HG03045 (cell line): ENCODE results near the gene FAM120A.
A peak's percentile ranks its signal among the peaks of the same experiment; 100 is the strongest.
"Not testable (repeated sequence)": the region's sequence is repeated elsewhere in the genome, so short reads cannot be mapped to it uniquely, and the experiment has no call there.

Experiments
- ATAC-seq: cut with Tn5 transposase; IDR thresholded peaks from one replicate; pipeline ENCODE4 v1.9.1; 2021; ENCODE audit warnings: mild to moderate bottlenecking, moderate library complexity; ENCODE audit not compliant: unreplicated experiment

The FAM120A gene, protein sequence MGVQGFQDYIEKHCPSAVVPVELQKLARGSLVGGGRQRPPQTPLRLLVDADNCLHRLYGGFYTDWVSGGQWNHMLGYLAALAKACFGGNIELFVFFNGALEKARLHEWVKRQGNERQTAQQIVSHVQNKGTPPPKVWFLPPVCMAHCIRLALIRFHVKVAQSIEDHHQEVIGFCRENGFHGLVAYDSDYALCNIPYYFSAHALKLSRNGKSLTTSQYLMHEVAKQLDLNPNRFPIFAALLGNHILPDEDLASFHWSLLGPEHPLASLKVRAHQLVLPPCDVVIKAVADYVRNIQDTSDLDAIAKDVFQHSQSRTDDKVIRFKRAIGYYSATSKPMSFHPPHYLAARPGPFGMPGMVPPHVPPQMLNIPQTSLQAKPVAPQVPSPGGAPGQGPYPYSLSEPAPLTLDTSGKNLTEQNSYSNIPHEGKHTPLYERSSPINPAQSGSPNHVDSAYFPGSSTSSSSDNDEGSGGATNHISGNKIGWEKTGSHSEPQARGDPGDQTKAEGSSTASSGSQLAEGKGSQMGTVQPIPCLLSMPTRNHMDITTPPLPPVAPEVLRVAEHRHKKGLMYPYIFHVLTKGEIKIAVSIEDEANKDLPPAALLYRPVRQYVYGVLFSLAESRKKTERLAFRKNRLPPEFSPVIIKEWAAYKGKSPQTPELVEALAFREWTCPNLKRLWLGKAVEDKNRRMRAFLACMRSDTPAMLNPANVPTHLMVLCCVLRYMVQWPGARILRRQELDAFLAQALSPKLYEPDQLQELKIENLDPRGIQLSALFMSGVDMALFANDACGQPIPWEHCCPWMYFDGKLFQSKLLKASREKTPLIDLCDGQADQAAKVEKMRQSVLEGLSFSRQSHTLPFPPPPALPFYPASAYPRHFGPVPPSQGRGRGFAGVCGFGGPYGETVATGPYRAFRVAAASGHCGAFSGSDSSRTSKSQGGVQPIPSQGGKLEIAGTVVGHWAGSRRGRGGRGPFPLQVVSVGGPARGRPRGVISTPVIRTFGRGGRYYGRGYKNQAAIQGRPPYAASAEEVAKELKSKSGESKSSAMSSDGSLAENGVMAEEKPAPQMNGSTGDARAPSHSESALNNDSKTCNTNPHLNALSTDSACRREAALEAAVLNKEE

DNA sequence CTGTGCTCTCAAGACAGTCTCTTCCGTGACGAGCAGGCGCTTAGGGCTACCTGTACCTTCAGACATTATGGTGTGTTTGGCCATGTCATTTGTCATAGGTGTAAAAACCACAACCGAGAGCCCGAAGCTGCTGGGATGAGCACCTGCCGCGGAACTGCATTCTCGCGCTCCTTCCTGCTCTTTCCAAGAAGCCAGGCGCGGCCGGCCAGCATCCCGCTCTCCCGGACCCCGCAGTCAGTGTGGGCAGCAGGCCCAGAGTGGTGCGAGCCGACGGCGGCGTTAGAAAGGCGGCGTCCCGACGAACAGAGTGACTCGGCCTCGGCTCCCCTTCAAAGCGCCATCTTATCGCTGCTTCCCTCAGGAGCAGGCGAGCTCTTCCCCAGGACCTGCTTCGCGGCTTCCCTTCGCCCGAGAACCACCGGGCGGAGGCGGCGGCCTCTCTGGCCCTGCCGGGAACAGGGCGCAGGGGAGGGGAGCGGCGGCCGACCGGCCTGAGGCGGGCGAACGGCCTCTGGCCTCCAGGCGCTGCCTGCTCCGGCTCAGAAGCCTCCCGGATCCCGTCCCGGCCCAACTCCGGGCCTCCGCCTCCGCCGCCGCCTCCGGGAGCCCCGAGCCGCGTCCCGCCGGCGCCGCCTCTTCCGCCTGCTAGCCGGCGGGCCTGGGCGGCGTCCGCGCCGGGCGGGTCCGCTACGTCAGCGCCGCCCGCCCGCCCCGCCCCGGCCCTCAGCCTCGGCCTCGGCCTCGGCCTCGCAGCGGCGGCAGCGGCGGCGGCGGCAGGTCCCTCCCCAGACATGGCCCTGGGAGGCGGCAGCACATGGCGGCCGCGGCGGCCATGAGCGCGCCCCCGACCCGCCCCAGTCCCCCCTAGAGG lies at the start of gene FAM120A:
Gene FAM120A (plus strand): TSS at position 741 of the 871 bp plus-strand sequence. CDS start 231 bp downstream, outside the sequence.
- peak; percentile 62 for ATAC-seq

DNA sequence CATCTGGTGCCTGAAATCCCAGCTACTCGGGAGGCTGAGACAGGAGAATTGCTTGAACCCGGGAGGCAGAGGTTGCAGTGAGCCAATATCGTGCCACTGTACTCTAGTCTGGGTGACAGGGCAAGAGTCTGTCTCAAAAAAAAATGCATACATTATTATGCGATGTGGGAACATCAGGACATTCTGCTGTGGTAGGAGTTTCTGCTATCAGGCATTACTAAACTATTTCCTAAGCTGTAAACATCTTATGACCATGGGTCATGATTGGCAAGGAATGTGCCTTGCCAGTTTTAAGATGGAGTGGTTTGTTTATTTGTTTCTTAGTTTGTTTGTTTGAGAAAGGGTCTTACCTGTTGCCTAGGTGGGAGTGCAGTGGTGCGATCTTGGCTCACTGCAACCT lies 45.1 kb upstream of the FAM120A start:
- ATAC-seq = no peak

DNA sequence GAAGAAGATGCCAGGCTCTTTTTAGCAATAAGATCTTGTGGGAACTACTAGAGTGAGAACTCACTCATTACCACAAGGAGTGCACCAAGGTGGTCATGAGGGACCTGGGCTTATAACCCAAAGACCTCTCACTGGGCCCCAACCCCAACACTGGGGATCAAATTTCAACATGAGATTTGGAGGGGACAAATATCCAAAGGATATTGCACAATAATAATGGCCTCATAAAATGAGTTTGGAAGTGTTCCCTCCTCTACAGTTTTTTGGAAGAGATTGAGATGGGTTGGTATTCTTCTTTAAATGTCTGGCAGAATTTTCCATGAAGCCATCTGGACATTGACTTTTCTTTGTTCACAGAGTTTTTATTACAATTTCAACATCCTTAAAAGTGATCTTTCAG lies 38.0 kb upstream of the FAM120A start:
- ATAC-seq = no peak

DNA sequence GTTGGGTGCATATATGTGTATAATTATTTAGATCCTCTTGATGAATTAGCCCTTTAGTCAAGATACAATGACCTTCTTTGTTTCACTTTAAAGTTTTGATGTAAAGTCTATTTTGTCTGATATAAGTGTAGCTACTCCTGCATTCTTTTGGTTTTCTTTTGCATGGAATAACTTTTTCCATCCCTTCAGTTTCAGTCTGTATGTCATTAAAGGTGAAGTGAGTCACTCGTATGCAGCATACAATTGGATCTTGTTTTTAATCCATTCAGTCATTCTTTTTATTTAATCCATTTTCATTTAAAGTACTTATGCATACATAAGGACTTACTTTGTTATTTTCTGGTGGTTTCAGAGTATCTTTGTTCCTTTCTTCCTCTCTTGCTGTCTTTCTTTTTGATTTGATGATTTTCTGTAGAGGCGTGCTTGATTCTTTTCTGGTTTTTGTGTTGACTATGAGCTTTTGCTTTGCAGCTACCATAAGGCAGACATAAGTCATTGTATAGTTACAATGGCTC lies 36.3 kb upstream of the FAM120A start:
- no peak for ATAC-seq

DNA sequence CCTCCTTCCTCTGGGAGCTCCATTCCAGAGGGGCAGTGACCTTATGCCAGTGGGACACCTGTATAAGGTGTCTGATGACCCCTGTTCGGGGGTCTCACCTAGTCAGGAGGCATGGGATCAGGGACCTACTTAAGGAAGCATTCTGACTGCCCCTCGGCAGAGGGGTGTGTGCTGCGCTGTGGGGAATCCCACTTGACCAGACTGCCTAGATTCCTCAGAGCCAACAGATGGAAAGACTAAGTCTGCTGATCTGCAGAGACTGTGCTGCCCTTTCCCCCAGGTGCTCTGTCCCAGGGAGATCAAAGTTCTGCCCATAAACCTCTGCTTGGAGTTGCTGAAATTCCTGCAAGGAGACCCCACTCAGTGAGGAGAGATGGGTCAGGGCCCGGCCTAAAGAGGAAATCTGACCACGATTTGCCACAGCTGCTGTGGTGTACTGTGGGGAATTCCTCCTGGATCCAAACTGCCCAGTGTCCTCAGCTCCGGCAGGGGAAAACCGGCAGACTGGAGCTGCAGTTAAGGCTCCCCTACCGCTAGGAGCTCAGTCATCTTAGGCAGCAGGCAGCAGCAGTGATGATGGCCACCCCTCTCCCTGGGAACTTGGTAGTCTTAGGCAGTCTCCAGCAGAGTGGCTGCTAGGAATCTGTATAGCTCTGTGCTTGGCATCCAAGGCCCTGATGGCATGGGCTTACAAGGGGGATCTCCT lies 34.8 kb upstream of the FAM120A start:
- no peak for ATAC-seq

DNA sequence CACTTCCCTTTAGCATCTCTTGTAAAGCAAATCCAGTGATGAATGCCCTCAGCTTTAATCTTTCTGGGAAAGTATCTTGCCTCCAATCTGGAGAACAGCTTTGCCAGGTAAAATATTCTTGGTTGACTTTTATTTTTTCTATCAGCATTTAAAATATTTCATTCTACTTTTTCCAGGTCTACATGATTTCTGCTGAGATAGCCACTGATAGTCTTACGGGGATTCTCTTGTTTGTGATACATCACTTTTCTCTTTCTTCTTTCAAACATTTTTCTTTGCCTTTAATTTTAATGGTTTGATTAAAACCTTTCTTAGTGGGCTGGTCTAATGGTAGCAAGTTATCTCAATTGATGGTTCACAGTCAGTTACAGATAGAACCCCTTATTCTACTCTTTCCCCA lies 33.9 kb upstream of the FAM120A start:
- ATAC-seq = no peak

DNA sequence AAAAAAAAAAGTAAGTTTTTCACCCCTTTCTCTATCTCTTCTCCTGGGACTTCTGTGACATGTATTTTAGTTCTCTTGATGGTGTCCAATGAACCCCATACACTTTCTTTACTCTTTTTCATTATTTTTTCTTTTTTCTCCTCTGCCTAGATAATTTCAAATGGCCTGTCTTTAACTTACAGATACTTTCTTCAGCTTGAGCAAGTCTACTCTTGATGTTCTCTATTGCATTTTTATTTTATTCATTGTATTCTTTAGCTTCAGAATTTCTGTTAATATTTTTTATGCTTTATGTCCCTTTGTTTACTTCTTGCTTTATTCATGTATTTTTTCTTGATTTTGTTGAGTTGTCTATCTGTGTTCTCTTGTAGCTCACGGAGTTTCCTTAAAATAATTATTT lies 32.5 kb upstream of the FAM120A start:
- ATAC-seq = no peak

DNA sequence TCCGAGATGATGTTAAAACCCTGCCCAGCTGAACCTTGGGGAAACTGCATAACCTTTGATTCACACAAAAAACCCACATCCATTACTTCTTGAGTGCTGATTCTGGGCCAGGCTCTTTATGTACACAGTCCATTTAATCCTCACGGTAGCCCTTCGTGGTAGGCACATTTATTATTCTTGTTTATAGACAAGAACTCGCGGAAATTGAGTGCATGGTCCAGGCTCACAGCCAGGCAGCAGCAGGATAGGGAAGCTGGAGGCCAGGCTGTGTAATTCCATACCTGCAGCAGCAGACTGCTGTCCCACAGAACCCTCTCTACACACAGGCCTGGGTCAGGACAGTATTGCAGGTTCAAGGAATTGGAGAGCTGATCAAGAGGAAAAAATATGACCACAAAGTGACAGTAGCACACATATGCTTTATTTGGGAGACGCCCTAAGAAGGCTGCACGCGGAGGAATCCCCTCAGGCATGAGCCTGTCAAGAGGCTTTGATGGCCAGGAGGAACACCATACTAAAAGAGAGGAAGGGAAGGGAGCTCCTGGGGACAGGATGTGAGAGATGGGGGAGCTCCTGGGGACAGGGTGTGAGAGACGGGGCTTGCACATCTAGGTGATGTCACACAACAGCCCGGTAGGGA lies 28.4 kb upstream of the FAM120A start:
- ATAC-seq = no peak

DNA sequence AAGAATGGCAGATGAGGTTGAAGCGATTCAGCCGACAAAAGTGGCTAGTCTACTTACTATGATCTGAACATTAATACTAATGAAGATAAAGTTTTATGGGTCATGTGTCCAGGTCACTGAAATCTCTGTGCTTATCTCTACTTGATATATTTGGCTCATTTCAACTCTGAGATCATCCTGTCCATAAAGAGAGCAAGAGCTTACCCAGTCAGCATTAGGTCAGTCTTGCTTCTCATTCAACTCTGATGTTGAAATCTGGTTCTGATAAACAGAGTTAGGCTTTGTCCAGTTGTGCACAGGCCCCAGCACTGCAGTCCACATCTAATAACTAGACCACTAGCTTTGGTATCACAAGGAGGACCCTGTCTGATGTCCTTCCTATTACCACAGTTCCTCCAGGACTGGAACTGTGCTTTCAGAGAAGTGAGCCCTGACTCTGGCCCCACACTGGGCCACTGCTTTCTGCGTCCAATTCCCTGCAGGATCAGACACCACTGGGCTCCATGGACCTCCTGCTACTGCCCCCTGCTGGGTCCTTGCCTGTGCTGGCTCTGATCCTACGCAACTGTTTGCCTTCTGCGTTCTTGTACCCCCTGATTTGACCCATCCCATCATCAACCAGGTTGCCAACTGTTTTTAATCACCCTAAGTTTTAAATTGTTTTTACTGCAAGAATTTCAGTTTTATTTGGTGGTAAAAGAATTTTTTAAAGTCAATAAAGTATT lies 23.7 kb upstream of the FAM120A start:
- no peak for ATAC-seq

DNA sequence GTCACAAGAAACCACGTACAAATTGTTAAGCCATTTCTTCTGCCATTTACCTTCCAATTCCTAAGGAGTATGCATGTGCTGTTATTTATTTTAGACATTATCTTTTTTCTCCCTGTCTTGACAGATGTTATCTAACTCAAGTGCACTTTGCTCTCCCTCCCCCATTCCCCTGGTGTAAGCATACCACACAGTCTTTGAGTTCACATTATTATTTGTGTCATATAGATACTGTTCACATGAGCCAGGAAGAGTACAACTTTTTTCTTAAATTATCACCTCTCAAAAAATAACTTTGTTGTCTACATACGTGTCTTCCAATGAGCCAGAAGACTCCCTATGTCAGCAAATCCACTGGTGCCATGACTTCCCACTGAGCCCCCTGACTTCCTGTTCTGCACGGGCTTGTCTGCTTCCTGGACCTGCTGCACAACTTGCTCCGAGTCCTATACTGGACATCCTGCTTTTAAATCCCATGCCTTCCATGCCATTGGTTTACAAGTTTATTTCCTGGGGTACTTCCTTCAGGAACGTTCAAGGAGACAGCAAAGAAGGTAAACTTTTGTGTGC lies 19.9 kb upstream of the FAM120A start:
- ATAC-seq = no peak

DNA sequence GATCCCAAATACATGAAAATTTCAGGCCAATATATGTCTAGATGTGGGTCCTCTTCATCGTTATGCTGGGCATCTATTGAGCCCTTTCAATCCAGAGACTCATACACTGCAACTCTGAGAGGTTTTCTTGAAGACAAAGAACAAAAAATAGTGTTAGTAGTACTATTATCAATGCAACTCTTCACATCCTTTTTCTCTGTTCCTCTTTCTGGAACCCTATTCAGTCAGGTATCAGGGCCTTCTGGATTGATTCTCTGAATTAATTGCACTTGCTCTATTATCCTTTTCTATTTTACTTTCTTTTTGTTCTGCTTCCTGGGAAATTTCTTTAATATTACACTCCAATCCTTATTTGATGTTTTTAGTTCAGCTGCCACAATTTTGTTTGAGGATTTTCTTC lies 18.5 kb upstream of the FAM120A start:
- no peak for ATAC-seq

DNA sequence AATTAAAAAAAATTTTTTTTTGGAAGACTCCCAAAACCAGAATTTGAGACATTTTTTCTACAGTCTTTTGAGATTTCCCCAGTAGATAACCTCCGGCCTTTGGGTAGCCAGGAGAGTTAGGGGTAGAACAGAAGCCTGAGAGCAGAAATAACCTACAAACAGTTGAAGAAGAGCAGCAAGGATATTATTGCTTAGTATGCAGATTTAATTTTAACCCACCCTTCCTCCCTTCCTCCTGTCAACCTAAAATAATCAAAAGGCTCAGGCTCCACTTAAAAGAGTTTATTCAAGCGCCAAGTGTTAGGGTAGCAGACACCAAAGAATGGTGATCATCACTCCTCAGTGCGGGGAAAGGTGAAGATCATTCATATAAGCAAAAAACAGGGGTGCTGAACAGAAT lies 17.4 kb upstream of the FAM120A start:
- no peak for ATAC-seq

DNA sequence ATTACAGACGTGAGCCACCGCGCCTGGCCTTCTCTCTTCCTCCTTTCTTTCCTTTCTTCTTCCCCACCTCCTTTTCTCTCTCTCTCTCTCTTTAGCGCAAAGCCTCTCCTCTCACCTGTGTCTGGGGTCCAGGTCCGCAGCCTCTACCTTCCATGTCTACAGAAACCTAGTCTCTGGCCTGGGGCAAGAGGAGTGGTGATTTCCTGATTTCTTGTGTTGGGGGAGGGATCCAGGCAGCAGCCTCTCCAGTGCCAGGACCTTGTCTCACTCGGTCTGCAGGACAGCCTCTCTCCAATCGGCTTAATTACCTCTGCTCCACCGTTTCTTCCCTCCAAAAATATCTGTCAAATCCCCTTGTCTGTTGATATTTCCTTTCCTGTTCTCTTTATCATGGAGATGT lies 16.1 kb upstream of the FAM120A start:
- no peak for ATAC-seq

DNA sequence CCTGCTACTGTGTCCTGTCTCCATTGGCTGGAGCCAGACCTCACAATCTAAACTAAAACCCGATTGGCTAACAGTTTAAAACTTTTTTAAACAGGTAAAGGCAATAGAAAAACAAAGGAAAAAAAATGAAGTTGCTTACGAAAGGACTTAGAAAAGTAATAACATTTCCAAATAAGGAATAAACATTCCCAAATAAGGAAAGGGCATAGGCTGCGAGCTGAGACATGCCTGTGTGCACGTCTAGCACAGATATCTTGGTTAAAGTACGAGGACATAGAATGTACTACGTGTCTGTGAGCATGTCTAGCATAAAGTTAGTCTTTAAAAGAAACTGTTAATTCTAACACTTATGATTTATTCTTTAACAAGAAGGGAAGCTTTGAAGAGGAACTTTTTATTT lies 15.3 kb upstream of the FAM120A start:
- no peak for ATAC-seq

DNA sequence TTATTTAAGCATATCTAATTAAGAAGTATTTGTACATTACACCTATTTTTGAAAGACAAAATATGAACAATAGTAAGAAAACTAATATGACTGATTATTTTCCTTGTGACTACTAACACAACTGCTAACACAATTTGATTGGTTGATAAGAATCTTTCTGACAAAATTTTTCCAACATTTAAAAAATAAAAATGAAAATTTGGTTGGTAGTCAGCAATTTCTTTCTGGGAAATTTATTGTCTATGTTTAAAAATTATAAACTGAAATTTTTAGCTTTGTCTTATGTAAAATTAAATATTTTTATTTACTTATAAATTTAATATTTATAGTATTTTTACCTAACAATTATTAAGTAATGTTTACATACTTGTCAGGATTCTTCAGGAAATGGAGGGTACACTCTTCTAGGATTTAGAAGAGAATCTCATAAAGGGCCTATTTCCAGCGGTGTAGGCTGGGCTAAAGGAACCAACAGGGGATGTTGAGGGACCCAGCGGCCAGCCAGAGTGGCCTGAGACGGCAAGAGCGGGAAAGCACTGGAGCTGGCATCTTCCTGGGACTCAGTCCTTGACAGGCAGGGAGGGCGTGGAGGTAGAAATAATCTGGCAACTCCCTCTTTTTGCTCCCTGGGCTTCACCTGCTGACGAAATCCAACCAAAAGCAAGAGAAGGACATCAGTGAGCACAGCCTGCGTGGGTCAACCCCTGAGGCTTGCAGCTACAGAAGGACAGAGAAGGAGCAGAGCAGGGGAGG lies 14.7 kb upstream of the FAM120A start:
- ATAC-seq = no peak

DNA sequence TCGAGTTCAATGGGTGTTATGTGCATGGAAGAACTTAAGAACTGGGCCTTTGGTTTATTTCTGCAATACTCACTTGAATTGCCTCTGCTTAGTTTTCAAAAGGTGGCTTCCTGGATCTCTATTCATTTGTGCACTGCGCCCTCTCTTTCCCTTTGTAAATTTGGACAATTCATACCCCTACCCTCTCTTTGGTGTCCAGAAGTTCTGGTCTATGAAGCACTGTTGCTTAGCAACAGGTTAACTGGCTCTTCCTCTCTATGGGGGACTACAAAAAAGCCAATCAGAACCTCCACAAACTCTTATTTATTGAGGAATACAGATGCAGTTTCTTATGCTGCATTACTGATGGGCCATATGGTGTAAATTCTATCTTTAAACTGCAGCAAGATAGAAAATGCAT lies 13.5 kb upstream of the FAM120A start:
- no peak for ATAC-seq

DNA sequence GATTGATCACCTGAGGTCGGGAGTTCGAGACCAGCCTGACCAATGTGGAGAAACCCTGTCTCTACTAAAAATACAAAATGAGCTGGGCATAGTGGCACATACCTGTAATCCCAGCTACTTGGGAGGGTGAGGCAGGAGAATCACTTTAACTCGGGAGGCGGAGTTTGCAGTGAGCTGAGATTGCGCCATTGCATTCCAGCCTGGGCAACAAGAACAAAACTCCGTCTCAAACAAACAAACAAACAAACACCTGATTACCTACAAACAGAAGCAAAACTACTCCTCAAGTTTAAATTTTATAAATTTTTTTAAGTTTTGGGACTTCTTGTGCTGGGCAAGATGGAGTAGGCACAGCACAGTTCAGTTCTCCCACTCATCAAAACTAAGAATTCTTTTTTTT lies 12.2 kb upstream of the FAM120A start:
- not testable (repeated sequence) for ATAC-seq
